IMR-90 (cell line): Measurements from ENCODE around the gene TPSB2. TPM values are rescaled to one million over a fixed set of nuclear protein-coding genes. Genes with fewer than 3 reads are reported as not detected.

Experiments used
- ATAC-seq: fragments of 200-7000 bp; cut with Tn5 transposase; 2 replicates; pipeline ENCODE4 v1.9.1; 2020; ENCODE audit warnings: low read depth, mild to moderate bottlenecking, moderate library complexity
- BruUV-seq: library from RNA; stranded (reverse); fragments of 400-500 nt; replicated peaks from 2 replicates; lab custom pipeline; 2021; lab: Mats Ljungman, UMichigan
- CTCF ChIA-PET: fragments of 300-600 bp; formaldehyde crosslinking; extraction: SDS; loops from one replicate; lab custom pipeline; 2021; ENCODE audit warnings: antibody characterized with exemption; lab: Yijun Ruan, JAX
- POLR2A ChIA-PET: fragments of 300-600 bp; sonication (Branson Sonifier 250); formaldehyde crosslinking; loops from one replicate; lab custom pipeline; 2022; ENCODE audit warnings: antibody characterized with exemption; ENCODE audit not compliant: unreplicated experiment; lab: Charles Lee
- DNase-seq: peaks from one replicate; pipeline ENCODE4 v3.0.0; 2013
- H2AFZ ChIP-seq: replicated peaks from 2 replicates; pipeline ENCODE3; 2013; ENCODE audit warnings: low read length, mild to moderate bottlenecking; ENCODE audit not compliant: poor library complexity
- H2AK5ac ChIP-seq: 2 replicates; pipeline ENCODE4 v1.6.1; 2013; ENCODE audit warnings: low read depth, low read length, inconsistent platforms
- H2AK9ac ChIP-seq: replicated peaks from 2 replicates; pipeline ENCODE3; 2013; ENCODE audit warnings: mild to moderate bottlenecking, low read depth, low read length, moderate library complexity; ENCODE audit not compliant: poor library complexity
- H2BK120ac ChIP-seq: 2 replicates; pipeline ENCODE4 v1.6.1; 2013; ENCODE audit warnings: low read depth, low read length, inconsistent platforms
- H2BK15ac ChIP-seq: 3 replicates; pipeline ENCODE4 v1.6.1; 2013; ENCODE audit warnings: low read depth, low read length, inconsistent platforms
- H2BK20ac ChIP-seq: 2 replicates; pipeline ENCODE4 v1.6.1; 2013; ENCODE audit warnings: low read depth, mild to moderate bottlenecking, inconsistent platforms, low read length, moderate library complexity
- H2BK5ac ChIP-seq: 2 replicates; pipeline ENCODE4 v1.6.1; 2013; ENCODE audit warnings: mild to moderate bottlenecking, low read depth, low read length, inconsistent platforms; ENCODE audit not compliant: poor library complexity, severe bottlenecking
- H3K14ac ChIP-seq: replicated peaks from 2 replicates; pipeline ENCODE4 v1.6.1; 2013; ENCODE audit warnings: low read depth, low read length, inconsistent platforms
- H3K18ac ChIP-seq: 2 replicates; pipeline ENCODE4 v1.6.1; 2013; ENCODE audit warnings: low read depth, low read length, control low read depth
- H3K23ac ChIP-seq: 2 replicates; pipeline ENCODE4 v1.6.1; 2013; ENCODE audit warnings: low read depth, low read length, inconsistent platforms
- H3K27ac ChIP-seq: 2 replicates; pipeline ENCODE4 v1.5.1; 2013; ENCODE audit warnings: mild to moderate bottlenecking, control low read depth, low read length; ENCODE audit not compliant: insufficient read depth
- H3K27me3 ChIP-seq: 2 replicates; pipeline ENCODE4 v1.6.1; 2013; ENCODE audit warnings: low read length; ENCODE audit not compliant: control insufficient read depth, insufficient read depth
- H3K36me3 ChIP-seq: 2 replicates; pipeline ENCODE4 v1.6.1; 2013; ENCODE audit warnings: low read length, mixed read lengths; ENCODE audit not compliant: control insufficient read depth, insufficient read depth
- H3K4ac ChIP-seq: 2 replicates; pipeline ENCODE4 v1.6.1; 2013; ENCODE audit warnings: low read depth, low read length, inconsistent platforms
- H3K4me1 ChIP-seq: 2 replicates; pipeline ENCODE4 v1.6.1; 2013; ENCODE audit warnings: low read length, mixed read lengths; ENCODE audit not compliant: control insufficient read depth, insufficient read depth
- H3K4me2 ChIP-seq: 2 replicates; pipeline ENCODE4 v1.6.1; 2013; ENCODE audit warnings: low read depth, mild to moderate bottlenecking, control low read depth, low read length, moderate library complexity
- H3K4me3 ChIP-seq: 2 replicates; pipeline ENCODE4 v1.5.1; 2013; ENCODE audit warnings: low read depth, mild to moderate bottlenecking, control low read depth, low read length, moderate library complexity; ENCODE audit not compliant: insufficient read depth
- H3K56ac ChIP-seq: 2 replicates; pipeline ENCODE4 v1.6.1; 2013; ENCODE audit warnings: low read length, inconsistent platforms; ENCODE audit not compliant: insufficient read depth; ENCODE audit errors: extremely low read depth
- H3K79me1 ChIP-seq, 2 experiments: 2 replicates each; pipeline ENCODE4 v1.6.1; 2013; ENCODE audit warnings: low read length in 2 of 2, inconsistent platforms in 1 of 2, low read depth in 1 of 2
- H3K9ac ChIP-seq: 2 replicates; pipeline ENCODE4 v1.6.1; 2013; ENCODE audit warnings: low read depth, low read length, control low read depth
- H3K9me1 ChIP-seq: 2 replicates; pipeline ENCODE4 v1.6.1; 2013; ENCODE audit warnings: low read length, inconsistent platforms; ENCODE audit not compliant: insufficient read depth
- H3K9me3 ChIP-seq: 2 replicates; pipeline ENCODE4 v1.6.1; 2013; ENCODE audit warnings: low read length; ENCODE audit not compliant: control insufficient read depth, insufficient read depth
- H4K20me1 ChIP-seq: 2 replicates; pipeline ENCODE4 v1.6.1; 2013; ENCODE audit warnings: low read length, inconsistent platforms; ENCODE audit not compliant: insufficient read depth
- H4K5ac ChIP-seq: 2 replicates; pipeline ENCODE4 v1.6.1; 2013; ENCODE audit warnings: mild to moderate bottlenecking, low read depth, low read length, control low read depth
- H4K8ac ChIP-seq, 2 experiments: 2 replicates each; pipeline ENCODE4 v1.6.1; 2013; ENCODE audit warnings: low read depth in 2 of 2, low read length in 2 of 2, control low read depth in 1 of 2, inconsistent platforms in 1 of 2
- H4K91ac ChIP-seq: 2 replicates; pipeline ENCODE4 v1.6.1; 2013; ENCODE audit warnings: low read depth, low read length, inconsistent platforms; ENCODE audit not compliant: insufficient read depth
- BHLHE40 ChIP-seq: fragments of 150-350 bp; IDR thresholded peaks from 2 replicates; pipeline ENCODE4 v1.6.1; 2016; ENCODE audit warnings: mild to moderate bottlenecking, low read depth, low read length
- CEBPB ChIP-seq: IDR thresholded peaks from 2 replicates; pipeline ENCODE4 v1.6.1; 2012; ENCODE audit warnings: low read depth, low read length, improper control_type of control experiment
- CHD1 ChIP-seq: IDR thresholded peaks from 2 replicates; pipeline ENCODE4 v1.6.1; 2012; ENCODE audit warnings: low read depth, low read length, improper control_type of control experiment
- CTCF ChIP-seq: conservative IDR thresholded peaks from 2 replicates; pipeline ENCODE4 v1.5.1; 2012; ENCODE audit warnings: mild to moderate bottlenecking, low read depth, low read length, improper control_type of control experiment
- MAFK ChIP-seq: IDR thresholded peaks from 2 replicates; pipeline ENCODE4 v1.6.1; 2012; ENCODE audit warnings: low read depth, low read length, improper control_type of control experiment
- MXI1 ChIP-seq: IDR thresholded peaks from 2 replicates; pipeline ENCODE4 v1.6.1; 2012; ENCODE audit warnings: low read depth, mild to moderate bottlenecking, low read length, moderate library complexity, borderline replicate concordance
- NFE2L2 ChIP-seq: fragments of 150-350 bp; IDR thresholded peaks from 2 replicates; pipeline ENCODE4 v1.6.1; 2016; ENCODE audit warnings: low read depth, mild to moderate bottlenecking, low read length
- POLR2A ChIP-seq: IDR thresholded peaks from 2 replicates; pipeline ENCODE4 v1.6.1; 2012; ENCODE audit warnings: mild to moderate bottlenecking, low read depth, low read length
- RAD21 ChIP-seq: IDR thresholded peaks from 2 replicates; pipeline ENCODE4 v1.6.1; 2012; ENCODE audit warnings: low read length, improper control_type of control experiment
- SMC3 ChIP-seq: fragments of 150-350 bp; IDR thresholded peaks from 2 replicates; pipeline ENCODE4 v1.6.1; 2016; ENCODE audit warnings: low read depth, mild to moderate bottlenecking, antibody characterized with exemption, low read length, moderate library complexity
- USF2 ChIP-seq: fragments of 150-350 bp; IDR thresholded peaks from 2 replicates; pipeline ENCODE4 v1.6.1; 2017; ENCODE audit warnings: mild to moderate bottlenecking, antibody characterized with exemption, low read length, low read depth
- WGBS, 2 experiments: methylation state at CpG; one replicate each; pipeline versions ENCODE4 v1.1.5 to v1.1.7; 2013; ENCODE audit warnings: missing lambda C conversion rate in 2 of 2; ENCODE audit not compliant: insufficient read length in 1 of 2; ENCODE audit errors: extremely low coverage in 2 of 2; 5-methylcytosine and 5-hydroxymethylcytosine counted together
- dilution Hi-C: fragments of 300-500 bp; cut with HindIII; formaldehyde crosslinking; loops from one replicate; pipeline ENCODE4 v1.14.3; 2018; ENCODE audit warnings: low sequenced_read_pairs; ENCODE audit not compliant: unreplicated experiment
- in situ Hi-C: fragments of 300-500 bp; cut with MboI; formaldehyde crosslinking; loops from 3 replicates; pipeline ENCODE4 v1.14.3; 2019; ENCODE audit warnings: low sequenced_read_pairs, inconsistent platforms, mixed read lengths
- intact Hi-C: fragments of 100-400 bp; cut with micrococcal nuclease; formaldehyde crosslinking; loops from 2 replicates; pipeline ENCODE4 v1.10.0; 2022
- polyA plus RNA-seq, 3 experiments: library from polyadenylated mRNA; depleted of rRNA; stranded (reverse); fragments of >200 nt; gene quantifications; 2 replicates each; pipeline ENCODE4 v1.2.3, GENCODE V29; 2012; ENCODE audit warnings: low replicate concordance in 1 of 3
- total RNA-seq: library from RNA; depleted of rRNA; stranded (reverse); fragments of >200 nt; gene quantifications from 2 replicates; pipeline ENCODE4 v1.2.3, GENCODE V29; 2012
- TF ChIP-seq, protein P1 (sequence below): fragments of 150-350 bp; IDR thresholded peaks from 2 replicates; pipeline ENCODE4 v1.6.1; 2016; ENCODE audit warnings: low read depth, mild to moderate bottlenecking, low read length, moderate library complexity, borderline replicate concordance

The TPSB2 gene
- total and polyA plus RNA-seq, 2 of the 4 experiments (the other 2 are of a cell fraction) = not detected

- TF ChIP-seq CHD1 = no peak
These were observed 11.7 kb downstream of the TPSB2 start (continued) for GRCh38 chr16:1218061-1218929.

DNA sequence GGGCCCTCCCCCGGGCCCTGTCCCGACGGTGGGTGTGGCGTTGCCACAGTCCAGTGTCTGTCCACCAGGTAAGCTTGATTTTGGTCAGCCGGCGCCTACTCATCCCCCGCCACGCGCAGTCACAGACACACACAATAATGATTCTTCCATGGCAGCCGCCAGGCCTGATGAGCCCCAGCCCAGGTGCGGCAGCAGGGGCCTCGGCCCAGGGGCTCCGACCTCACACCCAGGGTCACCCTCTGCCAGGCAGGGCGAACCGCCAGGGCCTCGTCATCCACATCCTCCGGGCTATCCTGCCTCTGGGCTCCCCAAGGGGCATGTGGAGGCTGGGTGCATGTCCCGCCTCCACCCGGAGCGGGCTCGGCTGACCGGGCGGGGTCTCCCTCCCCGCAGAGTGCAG is 12.5 kb downstream of the TPSB2 start:
- intact Hi-C loops = no loop called here
- Histone ChIP-seq H3K36me3 (peaks cover 4% of the 10 kb centered on the region; the same call in 1 of the 2 replicates), H3K9me3 (no peaks in the 10 kb centered on the region), H3K9ac (no peak overlapping the region), H3K27me3 (no peaks in the 10 kb centered on the region), H3K4me2 (no peak overlapping the region), H4K20me1 (no peaks in the 10 kb centered on the region), H4K91ac (no peak overlapping the region), H2BK5ac (no peak overlapping the region), H3K4ac (no peak overlapping the region), H2BK20ac (no peak overlapping the region), H3K23ac (no peak overlapping the region), H3K4me3 (no peak overlapping the region), H3K18ac (no peak overlapping the region), H3K27ac (no peak overlapping the region), H3K56ac (no peak overlapping the region), H2AFZ (no peak overlapping the region), H3K14ac (no peak overlapping the region), H3K9me1 (no peaks in the 10 kb centered on the region), H3K4me1 (no peaks in the 10 kb centered on the region), H2BK15ac (no peak overlapping the region), H2BK120ac (no peak overlapping the region), H3K79me1 (no peaks in the 10 kb centered on the region), H2AK9ac (no peak overlapping the region), H4K8ac (no peak overlapping the region), H4K5ac (no peak overlapping the region), H2AK5ac (no peak overlapping the region)
- ChIA-PET CTCF (no interaction called here), POLR2A (no interaction called here)
- no peak for ATAC-seq
- BruUV-seq = no TSS peak
- in situ Hi-C loops = loop anchor here (25.0 kb wide), 1 partner anchor 405 kb away; the partner anchor contains the start of gene GNG13
- no peak for DNase-seq
- 82% methylated on average over 23 of the region's 24 CpGs; no CpG with 5 or more reads in 1 of the 2 experiments for WGBS, 2 experiments
- dilution Hi-C loops = no loop called here
- TF ChIP-seq USF2 (no peak), CEBPB (no peak), BHLHE40 (no peak), CTCF (no peak), POLR2A (no peak), RAD21 (no peak), MXI1 (no peak), MAFK (no peak), SMC3 (no peak), NFE2L2 (no peak), CHD1 (no peak)
- TF ChIP-seq, protein P1, sequence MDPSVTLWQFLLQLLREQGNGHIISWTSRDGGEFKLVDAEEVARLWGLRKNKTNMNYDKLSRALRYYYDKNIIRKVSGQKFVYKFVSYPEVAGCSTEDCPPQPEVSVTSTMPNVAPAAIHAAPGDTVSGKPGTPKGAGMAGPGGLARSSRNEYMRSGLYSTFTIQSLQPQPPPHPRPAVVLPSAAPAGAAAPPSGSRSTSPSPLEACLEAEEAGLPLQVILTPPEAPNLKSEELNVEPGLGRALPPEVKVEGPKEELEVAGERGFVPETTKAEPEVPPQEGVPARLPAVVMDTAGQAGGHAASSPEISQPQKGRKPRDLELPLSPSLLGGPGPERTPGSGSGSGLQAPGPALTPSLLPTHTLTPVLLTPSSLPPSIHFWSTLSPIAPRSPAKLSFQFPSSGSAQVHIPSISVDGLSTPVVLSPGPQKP = no peak
